Right cardiac atrium (tissue), 5 donors: Measurements from ENCODE around the gene NCF2. TPM values are rescaled to one million over a fixed set of nuclear protein-coding genes. Genes with fewer than 3 reads are reported as not detected.

Experiments
- ATAC-seq, 2 donors: fragments of 200-7000 bp; cut with Tn5 transposase; one replicate each; pipeline versions ENCODE4 v1.8.0 to v1.9.1; 2020; ENCODE audit warnings: moderate library complexity in 2 of 2, mild to moderate bottlenecking in 1 of 2
- DNase-seq, 3 donors: peaks; one replicate each; pipeline ENCODE4 v3.0.0-alpha.2; 2020
- H3K27ac ChIP-seq: one replicate; pipeline ENCODE4 v1.5.1; 2013; ENCODE audit warnings: mild to moderate bottlenecking, low read length, control low read depth, moderate library complexity
- H3K27me3 ChIP-seq: one replicate; pipeline ENCODE4 v1.6.1; 2013; ENCODE audit not compliant: control insufficient read depth, insufficient read depth
- H3K4me1 ChIP-seq: one replicate; pipeline ENCODE4 v1.6.1; 2013; ENCODE audit warnings: low read length; ENCODE audit not compliant: control insufficient read depth, insufficient read depth
- H3K4me3 ChIP-seq: one replicate; pipeline ENCODE4 v1.5.1; 2013; ENCODE audit warnings: low read length, control low read depth
- H3K9me3 ChIP-seq: one replicate; pipeline ENCODE4 v1.6.1; 2013; ENCODE audit warnings: low read length; ENCODE audit not compliant: control insufficient read depth
- WGBS: extraction: QIAGEN DNeasy Blood & Tissue Kit; methylation state at CpG from one replicate; pipeline ENCODE4 v1.1.7; 2013; 5-methylcytosine and 5-hydroxymethylcytosine counted together
- intact Hi-C, 4 donors: fragments of 100-400 bp; cut with DNase I; formaldehyde crosslinking; loops; one replicate each; pipeline versions ENCODE4 v1.11.0 to v1.14.0; 2022 to 2023
- long read RNA-seq, 4 donors: library from polyadenylated mRNA; unstranded; transcript quantifications; one replicate each; pipeline ENCODE4 v2.0.0, GENCODE V29; 2020 to 2021
- polyA plus RNA-seq: library from polyadenylated mRNA; stranded (reverse); fragments of 200-250 nt; gene quantifications from one replicate; pipeline ENCODE4 v1.2.3, GENCODE V29; 2013
- total RNA-seq, 4 donors: library from RNA; stranded (reverse); fragmentation: NEBNext Ultra II Directional; extraction: Animal tissue kit (Norgen Biotek cat#: 25700); gene quantifications; one replicate each; pipeline ENCODE4 v1.2.1, GENCODE V29; 2021
- donor health status: healthy with polysubstance abuse.
- donor health status: DM: no; HTN: yes; CAD: no.
- donor health status: DM: no; HTN: no; CAD: no.
- donor health status: DM: no; HTN: yes; CAD: no; lungs with severe emphysema.
- donor health status: DM: yes; HTN: yes; CAD: no.

Gene NCF2
- total RNA-seq, result 1 to 10 TPM; 3.3 to 6.4 (median 6.0) TPM
- polyA plus RNA-seq, result 1.4 TPM
- long read RNA-seq, donor 1, partial matches to known transcripts, result 1 of 7 reads
- long read RNA-seq, donor 1, other reads (novel, unspliced or antisense), result 1 of 7 reads
- long read RNA-seq, donor 2, partial matches to known transcripts, result 0 of 3 reads
- long read RNA-seq, donor 2, other reads (novel, unspliced or antisense), result 1 of 3 reads
- long read RNA-seq, donor 3, partial matches to known transcripts, result 1 of 9 reads
- long read RNA-seq, donor 3, other reads (novel, unspliced or antisense), result 3 of 9 reads
- long read RNA-seq, donor 4, partial matches to known transcripts, result 0 of 3 reads
- long read RNA-seq, donor 4, other reads (novel, unspliced or antisense), result 1 of 3 reads

- DNase-seq (no peak), ATAC-seq (peak; percentile 76 to 80)
- peak within 1 kb of the TSS; percentile 79 for H3K27ac ChIP-seq
- WGBS, result 82% methylated on average over 6 of the region's 6 CpGs
- intact Hi-C loops, result no loop called here
- no peaks in the 10 kb centered on the region for H3K4me1 ChIP-seq
- no peaks in the 10 kb centered on the region for H3K27me3 ChIP-seq
- no peaks in the 10 kb centered on the region for H3K9me3 ChIP-seq
- H3K4me3 ChIP-seq, result peak within 1 kb of the TSS; percentile 8
Measured at GRCh38 chr1:183590244-183591191, at the start of gene NCF2. Gene NCF2, minus strand, starts transcription at chr1:183590459. Its CDS starts 130 bp downstream, at chr1:183590329.

GRCh38 chr1:183638649-183639387, 48.6 kb upstream of the NCF2 start:
- DNase-seq, result no peak
- H3K9me3 ChIP-seq, result no peaks in the 10 kb centered on the region
- H3K4me1 ChIP-seq, result peaks cover 3% of the 10 kb centered on the region
- 91% methylated on average over 7 of the region's 7 CpGs for WGBS
- no peak for ATAC-seq
- no peak overlapping the region for H3K27ac ChIP-seq
- intact Hi-C loops, result loop anchor here in 1 of 4 donors (10.0 kb wide), 1 partner anchor 164 kb away; the partner anchor contains the start of gene SMG7
- no peaks in the 10 kb centered on the region for H3K27me3 ChIP-seq
- H3K4me3 ChIP-seq, result no peak overlapping the region

GRCh38 chr1:183636783-183637182, 46.5 kb upstream of the NCF2 start:
- H3K4me1 ChIP-seq, result peaks cover 3% of the 10 kb centered on the region
- 41% methylated on average over 5 of the region's 5 CpGs for WGBS
- H3K27me3 ChIP-seq, result no peaks in the 10 kb centered on the region
- peak overlapping the region; percentile 77 for H3K4me3 ChIP-seq
- no peak for ATAC-seq
- no peak for DNase-seq
- H3K27ac ChIP-seq, result peak overlapping the region; percentile 50
- intact Hi-C loops, result loop anchor here in 1 of 4 donors (10.0 kb wide), 1 partner anchor 162 kb away; the partner anchor contains the start of gene SMG7
- no peaks in the 10 kb centered on the region for H3K9me3 ChIP-seq

- no peak for ATAC-seq
- Histone ChIP-seq H3K4me1 (peaks cover 3% of the 10 kb centered on the region), H3K4me3 (peak overlapping the region; percentile 77), H3K27me3 (no peaks in the 10 kb centered on the region), H3K9me3 (no peaks in the 10 kb centered on the region), H3K27ac (peak overlapping the region; percentile 93)
- intact Hi-C loops, result loop anchor here in 1 of 4 donors (10.0 kb wide), 1 partner anchor 162 kb away; the partner anchor contains the start of gene SMG7
- no peak for DNase-seq
- 3% methylated on average over 15 of the region's 15 CpGs for WGBS
Measured at GRCh38 chr1:183636334-183636682, 46.0 kb upstream of the NCF2 start.

- intact Hi-C loops, result loop anchor here in 1 of 4 donors (10.0 kb wide), 1 partner anchor 161 kb away; the partner anchor contains the start of gene SMG7
- ATAC-seq, result peak; percentile 98
- WGBS, result under 1% methylated on average over 65 of the region's 65 CpGs
- Histone ChIP-seq H3K9me3 (no peaks in the 10 kb centered on the region), H3K4me1 (peaks cover 2% of the 10 kb centered on the region), H3K27ac (peak within 1 kb of the TSS; percentile 93), H3K4me3 (peak within 1 kb of the TSS; percentile 77), H3K27me3 (no peaks in the 10 kb centered on the region)
- peak; percentile 98 to 99 (median 99) for DNase-seq
Measured at GRCh38 chr1:183635606-183636333, 45.5 kb upstream of the NCF2 start, which contains the start of gene ARPC5. Gene ARPC5, minus strand, starts transcription at chr1:183635783. Its CDS starts 124 bp downstream, at chr1:183635659.

GRCh38 chr1:183635099-183635605, 44.9 kb upstream of the NCF2 start:
- peak; percentile 47 to 60 for ATAC-seq
- peak overlapping the region; percentile 77 for H3K4me3 ChIP-seq
- H3K9me3 ChIP-seq, result no peaks in the 10 kb centered on the region
- H3K4me1 ChIP-seq, result peaks cover 4% of the 10 kb centered on the region
- H3K27me3 ChIP-seq, result no peaks in the 10 kb centered on the region
- DNase-seq, result peak; percentile 54 to 84 (median 74)
- intact Hi-C loops, result loop anchor here in 1 of 4 donors (10.0 kb wide), 1 partner anchor 160 kb away; the partner anchor contains the start of gene SMG7
- under 1% methylated on average over 42 of the region's 42 CpGs for WGBS
- peak overlapping the region; percentile 93 for H3K27ac ChIP-seq

- peaks cover 4% of the 10 kb centered on the region for H3K4me1 ChIP-seq
- intact Hi-C loops, result loop anchor here in 1 of 4 donors (10.0 kb wide), 1 partner anchor 160 kb away; the partner anchor contains the start of gene SMG7
- H3K27me3 ChIP-seq, result no peaks in the 10 kb centered on the region
- DNase-seq, result peak in 1 of 3 donors; percentile 43
- WGBS, result 2% methylated on average over 10 of the region's 10 CpGs
- no peak overlapping the region for H3K27ac ChIP-seq
- H3K4me3 ChIP-seq, result peak overlapping the region; percentile 77
- ATAC-seq, result no peak
- no peaks in the 10 kb centered on the region for H3K9me3 ChIP-seq
Measured at GRCh38 chr1:183634429-183635065, 44.3 kb upstream of the NCF2 start.

GRCh38 chr1:183633676-183634343, 43.6 kb upstream of the NCF2 start:
- H3K27me3 ChIP-seq, result no peaks in the 10 kb centered on the region
- 0% methylated on average over 1 of the region's 1 CpG for whole genome bisulfite sequencing
- no peak for DNase-seq
- no peak overlapping the region for H3K27ac ChIP-seq
- intact Hi-C loops, result loop anchor here in 1 of 4 donors (10.0 kb wide), 1 partner anchor 159 kb away; the partner anchor contains the start of gene SMG7
- peaks cover 4% of the 10 kb centered on the region for H3K4me1 ChIP-seq
- peak overlapping the region; percentile 77 for H3K4me3 ChIP-seq
- ATAC-seq, result peak in 1 of 2 donors; percentile 4
- no peaks in the 10 kb centered on the region for H3K9me3 ChIP-seq

GRCh38 chr1:183632964-183633363, 42.7 kb upstream of the NCF2 start:
- intact Hi-C loops, result loop anchor here in 1 of 4 donors (10.0 kb wide), 1 partner anchor 158 kb away; the partner anchor contains the start of gene SMG7
- Histone ChIP-seq H3K27me3 (no peaks in the 10 kb centered on the region), H3K27ac (no peak overlapping the region), H3K4me3 (peak overlapping the region; percentile 77), H3K4me1 (peaks cover 4% of the 10 kb centered on the region), H3K9me3 (no peaks in the 10 kb centered on the region)
- 22% methylated on average over 1 of the region's 1 CpG for WGBS
- ATAC-seq (no peak), DNase-seq (no peak)
